GM18907 (cell line): Measurements from ENCODE around the gene IL12RB2.

Source experiments
- ATAC-seq: cut with Tn5 transposase; IDR thresholded peaks from one replicate; pipeline ENCODE4 v1.9.1; 2021; ENCODE audit warnings: mild to moderate bottlenecking, moderate library complexity; ENCODE audit not compliant: unreplicated experiment

IL12RB2 gene

DNA sequence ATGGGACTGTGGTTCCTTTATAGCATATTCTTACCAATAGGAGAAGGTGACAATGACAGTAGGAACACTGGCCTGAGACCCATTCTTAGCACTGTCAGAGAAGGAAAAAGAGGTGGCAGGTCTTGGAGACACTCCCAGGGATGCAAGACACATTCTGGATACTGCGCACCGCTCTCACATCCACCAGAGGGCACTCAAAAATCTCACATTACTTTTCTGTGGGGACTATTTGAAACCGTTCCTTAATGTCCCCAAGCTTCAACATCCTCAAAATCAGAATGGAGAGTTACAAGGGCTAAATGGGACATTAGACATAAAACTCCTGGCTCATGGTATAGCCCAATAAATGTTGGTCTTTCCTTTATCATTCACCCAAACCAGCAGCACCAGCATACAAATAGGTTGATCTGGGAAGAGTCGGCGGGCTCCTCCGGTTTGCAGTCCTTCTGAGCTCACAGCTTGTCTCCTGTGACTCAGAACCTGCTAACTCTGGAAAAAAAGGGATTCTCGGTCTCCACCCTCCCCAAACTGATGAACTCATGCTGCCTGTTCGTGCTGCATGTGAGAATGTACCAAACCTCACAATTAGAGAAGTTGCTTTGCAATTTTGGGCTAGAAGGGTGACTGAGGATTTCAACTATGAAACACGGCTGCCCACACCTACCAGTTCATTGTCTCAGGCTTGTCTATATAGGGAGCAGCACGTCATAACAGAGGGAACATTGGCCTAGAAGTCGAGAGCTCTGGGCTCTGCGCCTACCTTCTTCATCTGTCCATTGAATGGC is 40.2 kb downstream of the IL12RB2 start:
- peak; percentile 41 for ATAC-seq

DNA sequence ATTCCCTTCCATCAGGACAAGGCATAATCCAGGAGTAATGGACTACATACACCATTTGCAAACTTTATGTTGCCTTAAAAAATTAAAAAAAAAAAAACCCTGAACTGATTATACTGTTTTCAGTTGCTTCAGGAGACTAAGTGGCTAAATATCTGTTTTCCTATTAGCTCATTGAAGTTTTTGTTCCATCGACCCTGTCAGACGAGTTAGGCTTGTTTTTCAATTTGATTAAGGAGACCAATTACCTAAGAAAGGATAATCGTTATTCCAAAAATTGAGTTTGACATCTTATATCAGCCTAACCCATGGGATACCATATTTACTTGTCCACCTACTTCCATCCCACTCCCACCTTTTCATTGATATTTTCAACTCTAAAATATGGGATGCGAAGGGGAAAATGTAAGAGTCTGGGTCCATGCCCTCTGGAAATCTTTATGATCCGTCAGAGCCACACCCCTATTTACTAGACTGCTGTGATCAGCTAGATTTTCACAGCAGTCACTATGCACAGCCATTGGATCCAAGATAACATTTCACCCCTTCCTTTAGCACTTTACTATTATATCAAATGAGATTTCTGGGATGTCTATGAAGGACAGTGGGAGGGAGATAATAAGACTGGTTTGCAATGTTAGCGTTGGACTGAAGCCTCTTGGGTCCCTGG is 41.0 kb downstream of the IL12RB2 start:
- ATAC-seq: no peak

GRCh38 chr1:67350783-67351182 is 43.1 kb downstream of the IL12RB2 start:
- ATAC-seq: no peak

DNA sequence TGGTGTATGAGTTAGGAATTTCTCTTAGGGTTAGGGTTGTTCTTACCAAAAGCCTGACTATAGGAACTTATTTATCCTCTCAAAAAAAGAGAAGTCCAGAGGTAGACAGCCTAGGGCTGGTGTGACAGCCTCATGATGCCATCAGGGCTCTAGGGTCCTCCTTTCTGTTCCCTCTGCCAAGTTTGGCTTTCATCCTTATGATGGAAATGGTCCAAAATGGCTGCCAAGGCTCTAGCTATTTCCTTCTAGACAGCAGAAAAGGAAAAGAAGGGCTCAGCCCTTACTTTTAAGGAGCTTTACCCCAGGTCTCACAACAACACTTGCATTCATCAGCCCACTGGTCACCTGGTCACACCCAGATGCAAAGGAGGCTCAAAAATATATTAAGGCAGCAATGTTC is 44.5 kb downstream of the IL12RB2 start:
- ATAC-seq: no peak

DNA sequence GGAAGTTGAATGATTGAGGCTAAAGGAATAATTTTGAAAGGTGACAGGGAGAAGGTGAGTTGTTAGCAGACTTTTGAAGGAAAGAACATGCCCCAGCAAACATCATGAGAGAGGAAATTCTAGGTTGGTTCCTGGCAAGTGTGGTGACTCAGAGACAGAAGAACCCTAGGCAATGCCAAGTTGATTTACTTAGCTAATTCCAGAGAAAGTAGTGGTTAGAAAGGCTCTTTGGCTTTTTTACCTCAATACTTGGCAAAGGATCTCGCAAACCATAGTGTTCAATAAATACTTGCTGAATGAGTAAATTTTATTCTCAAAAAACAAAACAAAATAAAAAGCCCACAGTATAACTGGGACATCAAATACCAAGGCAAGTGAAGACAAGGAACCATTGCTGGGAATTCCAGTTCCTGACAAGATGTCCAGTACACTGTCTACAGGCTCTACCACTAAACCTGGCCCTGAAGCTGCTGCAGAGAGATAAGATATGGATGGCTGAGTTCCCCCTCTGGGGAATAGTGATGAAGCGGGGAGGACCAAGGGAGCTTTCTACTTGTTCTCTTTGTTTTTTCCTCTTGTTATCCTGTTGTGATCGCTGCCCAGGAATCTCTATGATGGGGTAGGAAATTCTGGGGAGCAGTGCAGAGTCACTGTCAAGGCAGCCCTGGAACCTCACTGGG is 48.2 kb downstream of the IL12RB2 start:
- ATAC-seq: no peak

DNA sequence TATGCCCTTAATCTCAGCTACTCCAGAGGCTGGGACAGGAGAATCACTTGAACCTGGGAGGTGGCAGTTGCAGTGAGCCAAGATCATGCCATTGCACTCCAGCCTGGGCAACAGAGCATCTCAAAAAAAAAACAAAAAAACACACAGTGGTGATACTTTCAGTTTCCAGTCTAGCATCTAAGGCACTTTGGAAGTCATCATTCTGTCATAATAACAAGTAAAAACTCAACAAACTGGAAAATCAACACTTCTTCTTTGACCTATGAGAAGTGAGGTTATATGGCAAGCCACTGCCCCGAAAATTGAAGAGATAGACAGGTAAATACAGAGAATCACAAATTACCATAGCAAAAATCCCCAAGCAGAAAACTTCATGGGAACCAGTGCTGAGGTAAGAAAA is 51.9 kb downstream of the IL12RB2 start:
- ATAC-seq: no peak

DNA sequence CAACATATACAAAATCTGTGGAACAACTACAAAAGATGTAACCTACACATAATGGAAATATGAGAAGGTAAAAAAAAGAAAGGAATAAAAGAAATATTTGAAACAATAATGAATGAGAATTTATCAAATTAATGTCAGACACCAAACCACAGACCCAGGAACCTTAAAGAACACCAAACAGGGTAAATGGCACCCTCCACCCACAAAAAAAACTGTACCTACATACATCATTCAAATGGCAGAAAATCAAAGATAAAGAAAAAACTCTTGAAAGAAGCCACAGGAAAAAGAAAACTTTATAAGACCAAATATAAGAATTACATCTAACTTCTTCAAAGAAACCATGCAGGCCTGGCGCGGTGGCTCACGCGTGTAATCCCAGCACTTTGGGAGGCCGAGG is 54.0 kb downstream of the IL12RB2 start:
- ATAC-seq: no peak

DNA sequence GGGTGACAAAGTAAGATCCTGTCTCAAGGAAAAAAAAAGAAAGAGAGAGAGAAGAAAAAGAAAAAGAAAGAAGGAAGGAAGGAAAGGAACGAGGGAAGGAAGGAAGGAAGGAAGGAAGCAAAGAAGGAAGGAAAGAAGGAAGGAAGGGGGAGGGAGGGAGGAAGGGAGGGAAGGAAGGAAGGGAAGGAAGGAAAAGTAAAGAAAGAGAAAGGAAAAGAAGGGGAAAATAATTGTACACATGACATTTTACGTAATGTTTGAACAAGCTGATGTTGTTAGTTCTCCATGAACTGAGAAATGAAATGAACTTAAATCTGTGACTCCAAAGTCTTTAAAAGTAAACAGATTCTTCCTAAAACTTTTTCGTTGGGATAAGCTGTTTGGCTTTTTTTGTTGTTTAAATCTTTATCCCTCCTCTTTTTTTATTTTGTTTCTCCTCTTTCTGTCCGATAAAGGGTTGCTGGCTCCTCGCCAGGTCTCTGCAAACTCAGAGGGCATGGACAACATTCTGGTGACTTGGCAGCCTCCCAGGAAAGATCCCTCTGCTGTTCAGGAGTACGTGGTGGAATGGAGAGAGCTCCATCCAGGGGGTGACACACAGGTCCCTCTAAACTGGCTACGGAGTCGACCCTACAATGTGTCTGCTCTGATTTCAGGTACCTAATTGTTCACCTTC is 59.8 kb downstream of the IL12RB2 start:
- ATAC-seq: no peak

DNA sequence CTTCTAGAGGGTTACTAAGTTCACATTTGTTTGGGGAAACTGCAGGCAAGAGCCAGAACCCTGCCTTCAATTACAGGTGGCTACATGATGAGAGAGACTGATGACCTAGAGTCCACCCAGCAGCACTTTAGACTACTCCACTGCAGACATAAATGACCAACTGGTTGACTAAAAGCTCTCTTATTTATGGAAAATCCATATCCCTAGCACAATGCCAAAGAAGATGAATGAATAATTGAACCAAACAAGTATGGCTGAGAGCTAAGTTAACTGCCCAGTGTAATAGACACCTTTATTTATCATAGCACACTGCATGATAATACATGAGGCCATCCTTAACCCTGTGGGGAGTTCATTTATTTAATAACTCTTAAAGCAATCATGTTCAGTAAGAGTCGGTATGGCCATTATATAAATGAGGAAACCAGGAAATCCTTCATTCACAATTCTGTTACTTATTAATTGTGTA is 60.4 kb downstream of the IL12RB2 start:
- no peak for ATAC-seq

DNA sequence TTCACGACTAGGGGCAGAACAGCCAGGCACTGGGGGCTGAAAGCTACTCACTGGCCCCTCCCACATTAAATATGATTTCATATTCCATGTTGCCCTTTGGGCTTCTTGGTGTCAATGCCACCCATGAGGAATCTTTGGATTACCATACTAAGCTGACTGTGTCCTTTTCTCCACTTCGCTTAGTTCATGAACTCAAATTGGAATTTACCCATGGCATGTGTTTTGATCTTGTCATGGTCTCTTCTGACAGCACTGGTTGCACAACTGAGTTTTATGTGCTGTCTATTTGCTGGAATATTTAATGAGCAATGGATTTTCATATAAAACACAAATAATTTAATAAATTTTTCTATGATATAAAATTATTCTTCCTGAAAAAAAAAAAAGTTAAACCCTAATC is 63.4 kb downstream of the IL12RB2 start:
- ATAC-seq: no peak

GRCh38 chr1:67371681-67372080 is 64.0 kb downstream of the IL12RB2 start:
- ATAC-seq: no peak

- ATAC-seq: no peak
These were observed 64.5 kb downstream of the IL12RB2 start for GRCh38 chr1:67372136-67372535.

GRCh38 chr1:67372898-67373297 is 65.2 kb downstream of the IL12RB2 start:
- no peak for ATAC-seq

GRCh38 chr1:67376381-67376780 is 68.7 kb downstream of the IL12RB2 start:
- ATAC-seq: no peak

GRCh38 chr1:67377253-67377652 is 69.6 kb downstream of the IL12RB2 start:
- no peak for ATAC-seq

DNA sequence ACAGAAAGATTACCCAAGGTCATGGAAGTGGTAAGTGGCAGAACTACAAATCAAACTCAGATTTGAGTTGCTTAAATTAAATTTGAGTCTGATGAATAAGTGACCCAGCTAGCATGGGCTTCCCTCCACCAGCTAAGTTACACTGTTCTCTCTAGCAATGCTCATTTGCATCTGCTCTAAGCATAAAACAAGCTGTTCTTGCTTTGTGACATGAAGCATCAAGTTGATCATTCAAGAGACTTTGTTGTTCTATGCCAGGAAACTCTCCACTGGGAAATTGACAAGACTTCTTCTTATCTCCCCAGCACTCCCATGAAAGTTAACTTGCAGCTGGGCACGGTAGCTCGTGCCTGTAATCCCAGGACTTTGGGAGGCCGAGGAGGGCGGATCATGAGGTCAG is 73.5 kb downstream of the IL12RB2 start:
- no peak for ATAC-seq

DNA sequence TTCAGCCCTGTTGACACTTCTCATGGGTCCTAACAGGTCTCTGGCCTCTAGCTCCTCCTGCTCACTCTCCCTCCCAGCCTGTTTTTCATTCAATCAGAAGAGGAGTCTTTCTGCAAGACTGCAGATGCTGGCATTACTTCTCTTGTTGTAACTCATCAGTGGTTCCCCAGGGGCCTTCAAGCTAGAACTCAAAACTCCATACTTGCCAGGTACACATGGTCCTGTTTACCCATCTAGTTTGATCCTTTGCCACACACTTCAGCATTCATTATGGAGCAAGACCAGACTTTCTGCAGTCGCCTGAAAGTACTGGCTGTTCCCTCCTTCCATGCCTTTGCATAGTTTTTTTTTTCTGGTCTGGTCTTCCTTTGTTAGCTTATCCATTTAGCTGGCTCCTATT is 74.6 kb downstream of the IL12RB2 start:
- ATAC-seq: no peak

DNA sequence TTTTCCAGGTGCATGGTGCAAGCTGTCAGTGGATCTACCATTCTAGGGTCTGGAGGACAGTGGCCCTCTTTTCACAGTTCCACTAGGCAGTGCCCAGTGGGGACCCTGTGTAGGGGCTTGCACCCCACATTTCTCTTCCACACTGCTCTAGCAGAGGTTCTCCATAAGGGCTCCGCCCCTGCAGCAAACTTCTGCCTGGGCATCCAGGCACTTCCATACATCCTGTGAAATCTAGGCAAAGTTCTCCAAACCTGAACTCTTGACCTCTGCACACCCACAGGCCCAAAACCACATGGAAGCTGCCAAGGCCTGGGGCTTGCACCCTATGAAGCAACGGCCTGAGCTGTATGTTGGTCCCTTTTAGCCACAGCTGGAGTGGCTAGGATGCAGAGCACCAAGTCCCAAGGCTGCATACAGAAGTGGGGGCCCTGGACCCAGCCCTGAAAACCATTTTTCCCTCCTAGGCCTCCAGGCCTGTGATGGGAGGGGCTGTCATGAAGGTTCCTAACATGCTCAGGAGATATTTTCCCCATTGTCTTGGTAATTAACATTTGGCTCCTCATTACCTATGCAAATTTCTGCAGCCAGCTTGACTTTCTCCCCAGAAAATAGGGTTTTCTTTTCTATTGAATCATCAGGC is 76.4 kb downstream of the IL12RB2 start:
- no peak for ATAC-seq

- ATAC-seq: no peak
These were observed 82.6 kb downstream of the IL12RB2 start for GRCh38 chr1:67390041-67390887.

DNA sequence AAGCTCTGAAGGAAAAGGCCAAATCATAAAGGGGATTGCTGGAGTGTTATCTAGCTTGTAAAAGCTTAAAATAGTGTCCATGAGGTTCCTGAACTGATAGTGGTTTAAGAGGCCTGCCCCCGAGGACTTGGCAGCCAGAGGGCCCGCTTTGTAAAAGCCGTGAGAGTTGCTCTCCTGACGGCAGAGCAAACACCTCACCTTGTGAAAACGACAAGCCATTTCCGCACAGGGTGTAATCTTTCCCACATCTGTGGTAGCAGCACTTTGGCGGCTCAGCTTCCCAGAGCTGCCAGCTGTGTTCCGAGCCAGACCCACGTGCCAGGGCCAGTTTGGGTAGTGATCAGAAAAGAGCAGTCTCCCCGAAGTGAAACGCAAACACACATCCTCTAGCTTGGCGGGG is 85.6 kb downstream of the IL12RB2 start:
- ATAC-seq: no peak
